Kidney epithelial cell (primary cell): ENCODE results near the gene CDA. TPM values are rescaled to one million over a fixed set of nuclear protein-coding genes. Genes with fewer than 3 reads are reported as not detected.
A peak's percentile ranks its signal among the peaks of the same experiment; 100 is the strongest.

Experiments
- DNase-seq: peaks from one replicate; pipeline ENCODE4 v3.0.0-alpha.2; 2010; ENCODE audit warnings: low read depth
- H3K27me3 ChIP-seq: 2 replicates; pipeline ENCODE4 v1.6.0; 2011; ENCODE audit warnings: low read length; ENCODE audit not compliant: control insufficient read depth, insufficient read depth
- H3K36me3 ChIP-seq: 2 replicates; pipeline ENCODE4 v1.5.1; 2011; ENCODE audit warnings: low read length; ENCODE audit not compliant: control insufficient read depth, insufficient read depth
- H3K4me3 ChIP-seq: 2 replicates; pipeline ENCODE4 v1.5.1; 2011; ENCODE audit warnings: low read depth, mild to moderate bottlenecking, control low read depth, low read length
- CTCF ChIP-seq: IDR thresholded peaks from 2 replicates; pipeline ENCODE4 v1.5.1; 2011; ENCODE audit warnings: mild to moderate bottlenecking, moderate library complexity, low read length, control low read depth, inconsistent platforms; ENCODE audit not compliant: insufficient read depth, poor library complexity, severe bottlenecking
- total RNA-seq: library from RNA; depleted of rRNA; stranded (reverse); fragments of >200 nt; gene quantifications from 2 replicates; pipeline ENCODE4 v1.2.3, GENCODE V29; 2015

Gene CDA
- total RNA-seq, 1 donor from 2014 or later = 3.1 TPM

- H3K27me3 ChIP-seq = peaks cover 48% of the 10 kb centered on the region
- no peak for DNase-seq
- TF ChIP-seq CTCF = no peak
- no peaks in the 10 kb centered on the region for H3K36me3 ChIP-seq
- H3K4me3 ChIP-seq = peak overlapping the region; percentile 41
Observed at GRCh38 chr1:20552728-20553445, 36.0 kb upstream of the CDA start.

DNA sequence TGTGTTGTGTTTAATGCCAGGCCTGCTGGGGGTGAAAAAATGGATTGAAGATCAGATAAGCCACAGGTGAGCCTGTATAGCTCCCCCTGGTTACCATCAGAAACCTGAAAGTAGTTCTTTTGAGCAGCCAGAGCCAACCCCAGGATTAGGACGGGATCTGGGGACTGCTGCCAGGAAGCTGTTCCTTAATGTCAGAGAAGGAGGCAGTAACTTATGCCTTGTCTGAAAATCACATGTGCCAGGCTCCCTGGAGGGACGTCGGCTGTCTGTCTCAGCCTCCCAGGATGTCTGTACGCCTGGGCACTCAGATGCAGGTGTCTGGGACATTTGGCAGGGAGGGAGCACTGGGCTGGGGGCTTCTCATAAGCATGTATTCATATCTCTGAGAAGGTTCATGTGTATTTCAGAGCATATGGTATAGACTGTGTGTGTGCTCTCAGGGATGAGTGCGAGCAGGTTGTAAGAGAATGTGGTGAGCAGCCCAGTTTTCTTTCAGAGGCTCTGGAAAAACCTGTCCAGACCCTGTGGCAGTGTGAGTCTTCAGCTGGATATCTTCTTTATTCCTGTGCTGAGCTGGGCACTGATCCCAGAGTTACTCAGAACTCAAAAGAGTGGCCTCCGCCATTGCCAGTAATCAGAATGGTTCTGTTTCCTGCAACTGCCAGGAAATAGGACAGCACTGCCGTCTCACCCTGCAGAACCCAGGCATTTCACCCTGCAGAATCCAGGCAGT is 33.7 kb upstream of the CDA start:
- Histone ChIP-seq H3K36me3 (no peaks in the 10 kb centered on the region), H3K27me3 (peaks cover 46% of the 10 kb centered on the region)
- no peak for DNase-seq

DNA sequence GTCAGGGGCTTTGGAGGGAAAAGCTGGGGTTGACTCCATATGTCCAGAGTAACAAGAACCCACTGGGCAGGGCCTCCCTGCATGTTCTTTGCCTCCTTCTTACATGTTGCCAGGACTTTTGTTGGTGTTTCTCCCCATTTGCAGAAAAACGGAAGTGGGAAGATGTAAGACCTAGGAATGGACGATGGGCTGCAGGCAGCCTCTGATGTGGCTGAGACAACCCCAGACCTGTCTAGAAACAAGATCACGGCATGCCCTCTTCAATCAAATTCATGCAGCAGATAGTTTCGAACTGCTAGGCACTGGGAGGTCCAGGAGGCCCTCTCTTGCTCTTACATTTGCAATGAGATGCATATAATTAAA is 33.2 kb upstream of the CDA start:
- Histone ChIP-seq H3K4me3 (no peak overlapping the region), H3K36me3 (no peaks in the 10 kb centered on the region), H3K27me3 (peaks cover 48% of the 10 kb centered on the region)
- TF ChIP-seq CTCF = no peak
- no peak for DNase-seq

More for the DNA sequence above, 33.7 kb upstream of the CDA start:
- no peak overlapping the region for H3K4me3 ChIP-seq
- TF ChIP-seq CTCF = no peak

DNA sequence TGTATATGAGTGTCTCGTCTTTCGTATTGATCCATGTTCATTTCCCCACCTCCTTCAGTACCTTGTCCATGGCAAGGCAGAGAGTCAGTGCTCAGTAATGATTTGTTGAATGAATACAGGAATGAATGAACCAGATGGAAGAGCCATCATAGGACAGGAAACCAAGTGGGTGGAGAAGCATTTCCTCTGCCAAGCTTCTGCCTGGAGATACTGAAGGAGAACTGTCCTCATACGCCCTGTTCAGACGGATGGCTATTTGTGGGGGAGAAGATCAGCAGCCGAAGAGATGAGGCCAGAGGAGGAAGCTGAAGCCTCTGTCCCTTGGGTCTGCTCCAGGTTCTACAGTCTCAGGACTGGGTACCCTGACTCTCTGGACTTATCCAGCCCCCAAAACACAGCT is 30.7 kb upstream of the CDA start:
- Histone ChIP-seq H3K36me3 (no peaks in the 10 kb centered on the region), H3K4me3 (no peak overlapping the region), H3K27me3 (peaks cover 46% of the 10 kb centered on the region)
- no peak for TF ChIP-seq CTCF
- no peak for DNase-seq

GRCh38 chr1:20560966-20561365 is 27.9 kb upstream of the CDA start:
- TF ChIP-seq CTCF = no peak
- Histone ChIP-seq H3K4me3 (no peak overlapping the region), H3K36me3 (no peaks in the 10 kb centered on the region), H3K27me3 (peaks cover 25% of the 10 kb centered on the region)
- no peak for DNase-seq
